ENCODE data around the gene ZNF74.
"Not testable (repeated sequence)": the region's sequence is repeated elsewhere in the genome, so short reads cannot be mapped to it uniquely, and the experiment has no call there.

DNA sequence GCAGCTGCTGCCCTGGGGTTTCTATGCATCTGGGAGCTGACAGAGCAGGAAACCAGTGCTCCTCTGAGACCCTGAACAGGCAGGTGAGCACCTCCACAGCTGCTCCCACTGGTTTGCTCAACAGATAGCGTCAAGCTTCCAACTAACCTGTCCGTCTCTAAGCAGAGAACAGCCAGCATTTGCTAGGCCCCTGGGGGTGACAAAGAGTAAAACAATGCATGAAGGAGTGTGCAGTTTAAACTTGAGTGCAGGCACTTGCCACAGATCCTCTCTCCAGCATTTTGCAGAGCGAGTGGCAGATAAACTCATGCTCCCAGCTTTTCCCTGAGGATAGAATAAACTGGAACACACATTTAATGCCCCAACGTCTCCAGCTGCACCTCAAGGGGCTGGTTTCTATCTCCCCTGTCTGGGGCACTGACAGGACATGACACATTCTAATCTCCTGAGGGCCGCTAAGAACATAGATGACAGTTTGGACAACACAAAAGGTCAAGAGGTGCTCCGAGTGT is 20.7 kb upstream of the ZNF74 start:
- TF ChIP-seq, protein P1, sequence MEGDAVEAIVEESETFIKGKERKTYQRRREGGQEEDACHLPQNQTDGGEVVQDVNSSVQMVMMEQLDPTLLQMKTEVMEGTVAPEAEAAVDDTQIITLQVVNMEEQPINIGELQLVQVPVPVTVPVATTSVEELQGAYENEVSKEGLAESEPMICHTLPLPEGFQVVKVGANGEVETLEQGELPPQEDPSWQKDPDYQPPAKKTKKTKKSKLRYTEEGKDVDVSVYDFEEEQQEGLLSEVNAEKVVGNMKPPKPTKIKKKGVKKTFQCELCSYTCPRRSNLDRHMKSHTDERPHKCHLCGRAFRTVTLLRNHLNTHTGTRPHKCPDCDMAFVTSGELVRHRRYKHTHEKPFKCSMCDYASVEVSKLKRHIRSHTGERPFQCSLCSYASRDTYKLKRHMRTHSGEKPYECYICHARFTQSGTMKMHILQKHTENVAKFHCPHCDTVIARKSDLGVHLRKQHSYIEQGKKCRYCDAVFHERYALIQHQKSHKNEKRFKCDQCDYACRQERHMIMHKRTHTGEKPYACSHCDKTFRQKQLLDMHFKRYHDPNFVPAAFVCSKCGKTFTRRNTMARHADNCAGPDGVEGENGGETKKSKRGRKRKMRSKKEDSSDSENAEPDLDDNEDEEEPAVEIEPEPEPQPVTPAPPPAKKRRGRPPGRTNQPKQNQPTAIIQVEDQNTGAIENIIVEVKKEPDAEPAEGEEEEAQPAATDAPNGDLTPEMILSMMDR (IDR thresholded peaks at IDR 0.05): not testable (repeated sequence)
- not testable (repeated sequence) for TF ChIP-seq EZH2 (IDR thresholded peaks at IDR 0.05; ENCODE audit: borderline replicate concordance, insufficient read depth, low read depth, low read length, poor library complexity, severe bottlenecking)

Measured in B cell (primary cell).